Measurements from ENCODE around the gene PRDM15.

PRDM15 gene

DNA sequence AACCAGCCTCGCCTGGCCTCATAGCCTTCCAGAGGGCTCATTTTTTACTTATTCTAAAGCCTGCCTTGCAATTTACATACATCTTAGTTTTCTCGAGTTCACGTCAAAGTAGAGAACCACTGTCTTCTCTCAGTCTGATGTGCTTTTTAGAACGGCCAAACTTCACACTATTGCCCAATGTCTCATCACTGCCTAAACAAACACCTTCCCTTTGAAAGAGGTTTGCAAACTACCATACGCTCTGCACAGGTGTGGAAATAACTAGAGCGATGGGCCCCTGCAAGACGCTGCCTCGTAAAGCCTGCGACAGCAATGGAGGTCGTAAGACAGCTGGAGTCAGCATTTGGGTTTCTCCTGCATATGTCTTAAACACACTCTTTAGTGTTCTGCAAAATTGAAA, 22.6 kb downstream of the PRDM15 start:
- DNase-seq: peak in 1 of 2 donors; percentile 12
- TF ChIP-seq, protein P1, sequence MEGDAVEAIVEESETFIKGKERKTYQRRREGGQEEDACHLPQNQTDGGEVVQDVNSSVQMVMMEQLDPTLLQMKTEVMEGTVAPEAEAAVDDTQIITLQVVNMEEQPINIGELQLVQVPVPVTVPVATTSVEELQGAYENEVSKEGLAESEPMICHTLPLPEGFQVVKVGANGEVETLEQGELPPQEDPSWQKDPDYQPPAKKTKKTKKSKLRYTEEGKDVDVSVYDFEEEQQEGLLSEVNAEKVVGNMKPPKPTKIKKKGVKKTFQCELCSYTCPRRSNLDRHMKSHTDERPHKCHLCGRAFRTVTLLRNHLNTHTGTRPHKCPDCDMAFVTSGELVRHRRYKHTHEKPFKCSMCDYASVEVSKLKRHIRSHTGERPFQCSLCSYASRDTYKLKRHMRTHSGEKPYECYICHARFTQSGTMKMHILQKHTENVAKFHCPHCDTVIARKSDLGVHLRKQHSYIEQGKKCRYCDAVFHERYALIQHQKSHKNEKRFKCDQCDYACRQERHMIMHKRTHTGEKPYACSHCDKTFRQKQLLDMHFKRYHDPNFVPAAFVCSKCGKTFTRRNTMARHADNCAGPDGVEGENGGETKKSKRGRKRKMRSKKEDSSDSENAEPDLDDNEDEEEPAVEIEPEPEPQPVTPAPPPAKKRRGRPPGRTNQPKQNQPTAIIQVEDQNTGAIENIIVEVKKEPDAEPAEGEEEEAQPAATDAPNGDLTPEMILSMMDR (IDR thresholded peaks at IDR 0.05): no peak
- intact Hi-C loops (cut with DNase I; ENCODE audit: low total_unique reads): no loop called here
- Histone ChIP-seq H3K36me3 (peaks cover 17 to 72% (median 45%) of the 10 kb centered on the region in 3 donors), H3K4me3 (no peak overlapping the region), H3K27me3 (no peaks in the 10 kb centered on the region), H3K9me3 (no peaks in the 10 kb centered on the region), H3K27ac (no peak overlapping the region), H3K4me1 (no peaks in the 10 kb centered on the region)

DNA sequence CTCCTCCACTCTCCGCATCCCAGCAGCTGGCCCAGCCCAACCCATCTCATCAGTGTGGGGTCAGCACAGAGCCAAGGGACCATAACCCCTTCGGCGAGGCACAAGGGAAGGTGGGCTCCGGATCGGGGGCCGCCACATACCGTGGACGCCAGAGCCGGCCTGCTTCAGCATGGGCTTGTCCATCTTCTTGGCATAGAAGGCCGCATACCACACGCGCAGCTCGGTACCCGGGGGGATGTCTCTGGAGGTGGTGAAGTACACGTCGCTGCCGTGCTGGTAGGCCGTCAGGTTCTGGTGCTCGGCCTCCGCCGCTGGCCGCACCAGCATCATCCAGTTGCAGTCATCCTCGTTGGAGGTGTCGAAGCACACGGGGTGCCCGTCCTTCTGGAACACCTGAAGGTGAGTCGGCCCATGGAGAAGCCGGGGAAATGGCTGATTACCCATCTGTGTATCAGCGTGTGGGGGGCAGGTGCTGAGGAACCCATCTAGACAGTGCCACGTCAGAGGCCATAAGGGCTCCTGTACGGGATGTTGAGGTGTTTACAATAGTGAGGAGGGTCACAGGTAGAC, 24.6 kb downstream of the PRDM15 start:
- peaks cover 17 to 76% (median 41%) of the 10 kb centered on the region in 3 donors for H3K36me3 ChIP-seq
- H3K4me3 ChIP-seq: no peak overlapping the region
- H3K27me3 ChIP-seq: no peaks in the 10 kb centered on the region
- H3K9me3 ChIP-seq: no peaks in the 10 kb centered on the region
- no peak overlapping the region for H3K27ac ChIP-seq
- TF ChIP-seq, protein P1 (IDR thresholded peaks at IDR 0.05): no peak
- H3K4me1 ChIP-seq: no peaks in the 10 kb centered on the region
- DNase-seq: no peak
- intact Hi-C loops (cut with DNase I; ENCODE audit: low total_unique reads): no loop called here

DNA sequence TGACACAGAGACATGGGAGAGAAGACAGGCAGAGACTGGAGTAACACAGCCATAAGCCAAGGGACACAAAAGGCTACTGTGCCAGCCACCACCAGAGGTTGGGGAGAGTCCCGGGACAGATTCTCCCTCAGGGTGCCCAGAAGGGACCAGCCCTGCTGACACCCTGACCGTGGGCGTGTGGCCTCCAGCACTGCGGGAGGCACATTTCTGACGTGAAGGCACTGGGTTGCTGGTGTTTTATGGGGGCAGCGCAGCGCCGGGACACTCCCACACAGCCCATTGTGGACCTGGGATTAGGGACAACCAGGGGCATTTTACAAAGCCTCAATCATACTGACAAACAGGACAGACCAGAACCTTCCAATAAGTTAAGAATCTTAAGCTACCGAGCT, 26.2 kb downstream of the PRDM15 start:
- DNase-seq: no peak
- H3K27ac ChIP-seq: no peak overlapping the region
- no peaks in the 10 kb centered on the region for H3K27me3 ChIP-seq
- TF ChIP-seq, protein P1 (IDR thresholded peaks at IDR 0.05): no peak
- no peaks in the 10 kb centered on the region for H3K4me1 ChIP-seq
- peaks cover 16 to 60% (median 29%) of the 10 kb centered on the region in 3 donors for H3K36me3 ChIP-seq
- intact Hi-C loops (cut with DNase I; ENCODE audit: low total_unique reads): no loop called here
- no peak overlapping the region for H3K4me3 ChIP-seq
- no peaks in the 10 kb centered on the region for H3K9me3 ChIP-seq

DNA sequence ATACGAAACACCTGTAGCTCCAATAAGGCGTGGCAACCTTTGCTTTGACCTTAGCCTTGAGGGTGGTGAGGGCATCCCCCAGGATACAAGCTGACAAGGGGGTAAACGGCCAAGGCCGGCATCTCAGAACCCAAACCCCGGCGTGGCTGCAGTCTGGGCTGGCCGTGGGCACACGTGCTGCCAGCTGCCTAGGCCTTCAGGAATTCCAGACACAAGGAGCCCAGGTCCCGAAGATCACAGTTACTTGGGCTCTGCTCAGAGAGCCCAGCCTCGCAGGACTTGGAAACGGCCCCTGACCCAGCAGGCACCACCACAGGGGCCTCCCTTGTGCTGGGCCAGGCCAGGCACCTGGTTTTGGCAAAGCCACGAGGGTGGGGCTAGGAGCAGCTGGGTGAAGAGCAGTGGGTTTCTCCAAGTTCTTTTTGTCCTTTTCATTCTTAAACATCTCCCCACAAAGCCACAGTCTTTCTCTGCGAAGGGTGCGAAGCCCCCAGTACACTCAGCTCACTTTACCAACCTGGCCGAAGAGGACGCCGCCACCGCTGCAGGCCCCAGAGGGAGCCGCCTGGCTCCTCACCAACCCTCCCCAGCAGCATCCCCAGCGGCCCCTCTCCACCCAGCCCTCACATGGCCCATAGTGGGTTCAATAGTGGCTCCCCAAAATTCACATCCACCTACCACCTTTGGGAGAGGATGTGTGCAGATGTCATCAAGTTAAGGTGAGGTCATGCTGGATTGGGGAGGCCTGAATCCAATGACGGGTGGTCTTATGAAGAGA, 26.8 kb downstream of the PRDM15 start:
- no peaks in the 10 kb centered on the region for H3K9me3 ChIP-seq
- intact Hi-C loops (cut with DNase I; ENCODE audit: low total_unique reads): no loop called here
- H3K4me1 ChIP-seq: no peaks in the 10 kb centered on the region
- DNase-seq: no peak
- TF ChIP-seq, protein P1 (IDR thresholded peaks at IDR 0.05): no peak
- no peak overlapping the region for H3K4me3 ChIP-seq
- peaks cover 10 to 54% (median 28%) of the 10 kb centered on the region in 3 donors for H3K36me3 ChIP-seq
- no peak overlapping the region for H3K27ac ChIP-seq
- H3K27me3 ChIP-seq: no peaks in the 10 kb centered on the region

DNA sequence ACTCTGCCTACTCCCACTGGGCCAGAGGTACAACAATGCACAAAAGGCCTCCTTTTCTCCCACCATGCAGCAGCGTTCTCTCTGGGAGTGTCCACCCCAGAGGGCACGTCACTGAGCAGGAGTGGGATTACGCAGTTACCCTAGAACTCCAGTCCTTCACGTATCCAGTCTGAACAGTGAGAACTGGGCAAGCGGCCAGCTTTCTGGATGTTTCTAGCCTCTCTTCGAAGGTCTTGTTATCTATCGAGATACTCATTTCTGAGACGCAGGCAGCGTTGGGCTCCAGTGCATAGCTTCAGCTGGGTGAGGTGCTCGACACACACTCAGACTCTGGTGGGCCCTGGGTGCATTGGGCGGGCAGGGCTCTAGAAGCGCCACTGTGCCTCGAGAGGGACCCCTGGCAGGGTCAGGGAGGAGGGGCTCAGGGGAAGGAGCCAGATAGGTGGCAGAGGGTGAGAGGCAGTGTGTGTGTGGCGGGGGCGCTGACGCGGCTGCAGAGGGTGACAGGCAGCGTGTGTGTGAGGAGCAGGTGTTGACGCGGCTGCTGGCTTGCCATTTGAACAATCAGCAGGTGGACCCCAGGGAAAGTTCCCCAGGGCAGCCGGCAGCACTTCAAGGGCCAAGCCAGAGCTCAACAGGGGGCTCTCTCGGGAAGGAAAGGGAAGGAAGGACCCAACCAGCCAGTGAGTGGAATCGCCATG, 27.9 kb downstream of the PRDM15 start:
- TF ChIP-seq, protein P1 (IDR thresholded peaks at IDR 0.05): no peak
- Histone ChIP-seq H3K36me3 (peaks cover under 1 to 53% (median 17%) of the 10 kb centered on the region in 3 donors), H3K27me3 (no peaks in the 10 kb centered on the region), H3K27ac (no peak overlapping the region), H3K4me1 (no peaks in the 10 kb centered on the region), H3K9me3 (no peaks in the 10 kb centered on the region), H3K4me3 (no peak overlapping the region)
- no peak for DNase-seq
- intact Hi-C loops (cut with DNase I; ENCODE audit: low total_unique reads): no loop called here

Data from tibial artery (tissue), 4 donors.